Heart left ventricle (tissue), 13 donors: ENCODE data around the gene NABP2.

ENCODE experiments used
- POLR2A ChIP-seq, 2 donors: fragments of 450-650 bp; IDR thresholded peaks; one replicate each; pipeline ENCODE4 v1.6.1; 2017; ENCODE audit warnings: antibody characterized with exemption in 2 of 2, mild to moderate bottlenecking in 2 of 2, moderate library complexity in 2 of 2
- TF ChIP-seq, protein P1 (sequence below), 12 donors: fragments of 200-600 bp; sonication (generic) in 4 of 12; IDR thresholded peaks; one replicate each; pipeline versions ENCODE4 v1.5.0 to v1.8.0; 2018 to 2022; ENCODE audit warnings: antibody characterized with exemption in 12 of 12, mild to moderate bottlenecking in 5 of 12
- donor health status: ischemic (EF 13 %, LVEDD 7.1; RV severe dilation, severe dysfunction).
- donor health status: DM: no; HTN: yes; CAD: no.
- donor health status: DM: no; HTN: no; CAD: no.
- donor health status: ischemic (EF 25% LVEDD 6.9; RV normal size, moderate dysfunction).
- donor health status: ischemic (EF 25% LVEDD 5.7; RV mildly dilated, moderate dysfunction).
- donor health status: ischemic (EF 35%, LVEDD 5.7; RV mildly dilated, moderate dysfunction).
- donor health status: nonischemic (EF 11% LVEDD 7.7; RV severe dilation, severe dysfunction).
- donor health status: DM: yes; HTN: yes; CAD: no.
- donor health status: PGD.
- donor health status: ischemic (EF 29% LVEDD 5.4; RV normal size, mild dysfunction).
- donor health status: nonischemic (EF 23%, LVEDD 6.1; RV moderate dilation, normal function).

DNA sequence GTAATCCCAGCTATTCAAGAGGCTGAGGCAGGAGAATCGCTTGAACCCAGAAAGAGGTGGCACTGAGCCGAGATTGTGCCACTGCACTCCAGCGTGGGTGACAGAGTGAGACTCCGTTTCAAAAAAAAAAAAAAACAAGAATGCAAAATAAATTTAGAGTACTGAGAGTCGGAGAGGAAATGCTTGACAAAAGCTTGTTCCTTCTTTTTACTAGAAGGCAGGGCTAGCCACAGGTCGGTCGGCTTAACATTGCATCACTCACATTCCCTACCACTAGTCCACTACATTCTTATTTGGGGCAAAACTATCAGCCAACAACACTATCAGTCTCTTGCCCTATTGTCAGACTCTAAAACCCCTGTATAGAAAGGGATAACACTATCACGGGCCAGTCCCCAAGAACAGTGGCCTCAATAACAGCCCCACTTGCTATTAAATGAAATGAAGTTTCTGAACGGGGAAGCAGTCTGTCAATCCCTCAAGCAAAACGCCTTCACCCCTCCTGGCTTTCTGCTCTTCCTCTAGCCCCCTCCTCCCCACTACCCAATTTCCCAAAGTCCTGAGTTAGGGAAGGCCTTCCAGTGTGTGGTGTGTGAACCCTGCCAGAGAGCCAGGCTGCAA, 3.4 kb upstream of the NABP2 start:
- TF ChIP-seq POLR2A (IDR thresholded peaks at IDR 0.05): no peak
- TF ChIP-seq, protein P1, sequence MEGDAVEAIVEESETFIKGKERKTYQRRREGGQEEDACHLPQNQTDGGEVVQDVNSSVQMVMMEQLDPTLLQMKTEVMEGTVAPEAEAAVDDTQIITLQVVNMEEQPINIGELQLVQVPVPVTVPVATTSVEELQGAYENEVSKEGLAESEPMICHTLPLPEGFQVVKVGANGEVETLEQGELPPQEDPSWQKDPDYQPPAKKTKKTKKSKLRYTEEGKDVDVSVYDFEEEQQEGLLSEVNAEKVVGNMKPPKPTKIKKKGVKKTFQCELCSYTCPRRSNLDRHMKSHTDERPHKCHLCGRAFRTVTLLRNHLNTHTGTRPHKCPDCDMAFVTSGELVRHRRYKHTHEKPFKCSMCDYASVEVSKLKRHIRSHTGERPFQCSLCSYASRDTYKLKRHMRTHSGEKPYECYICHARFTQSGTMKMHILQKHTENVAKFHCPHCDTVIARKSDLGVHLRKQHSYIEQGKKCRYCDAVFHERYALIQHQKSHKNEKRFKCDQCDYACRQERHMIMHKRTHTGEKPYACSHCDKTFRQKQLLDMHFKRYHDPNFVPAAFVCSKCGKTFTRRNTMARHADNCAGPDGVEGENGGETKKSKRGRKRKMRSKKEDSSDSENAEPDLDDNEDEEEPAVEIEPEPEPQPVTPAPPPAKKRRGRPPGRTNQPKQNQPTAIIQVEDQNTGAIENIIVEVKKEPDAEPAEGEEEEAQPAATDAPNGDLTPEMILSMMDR (IDR thresholded peaks at IDR 0.05): no peak
